Endothelial cell of umbilical vein (primary cell): ENCODE measurements around the gene SHISA6. TPM values are rescaled to one million over a fixed set of nuclear protein-coding genes. Genes with fewer than 3 reads are reported as not detected.

Experiments
- BruUV-seq: library from RNA; stranded (reverse); fragments of 400-500 nt; replicated peaks from 2 replicates; lab custom pipeline; 2021; lab: Mats Ljungman, UMichigan
- CTCF ChIA-PET: fragments of 300-600, 350-600 bp; sonication (Branson Sonifier 250); formaldehyde crosslinking; loops from one replicate; lab custom pipeline; 2021; ENCODE audit warnings: antibody characterized with exemption, inconsistent platforms; lab: Charles Lee
- POLR2A ChIA-PET: fragments of 300-600, 350-600 bp; sonication (Branson Sonifier 250); formaldehyde crosslinking; loops from one replicate; lab custom pipeline; 2021; ENCODE audit warnings: antibody characterized with exemption, inconsistent platforms; lab: Charles Lee
- DNase-seq: peaks from one replicate; pipeline ENCODE4 v3.0.0-alpha.2; 2011; ENCODE audit warnings: low read depth, low spot score
- FAIRE-seq: peaks from 2 replicates; lab custom pipeline; 2011; peaks lifted over from hg19 to GRCh38; lab: Jason Lieb, UNC
- H2AFZ ChIP-seq: 2 replicates; pipeline ENCODE4 v1.6.0; 2012; ENCODE audit warnings: low read depth, low read length, control low read depth, inconsistent platforms
- H3K27ac ChIP-seq: 2 replicates; pipeline ENCODE4 v1.5.1; 2011; ENCODE audit warnings: low read depth, mild to moderate bottlenecking, control low read depth, low read length, moderate library complexity; ENCODE audit not compliant: insufficient read depth
- H3K27me3 ChIP-seq, 2 experiments: 2 replicates each; pipeline versions ENCODE4 v1.6.0 to v1.6.1; 2011; ENCODE audit warnings: low read length in 2 of 2, mixed read lengths in 1 of 2; ENCODE audit not compliant: control insufficient read depth in 2 of 2, insufficient read depth in 2 of 2
- H3K36me3 ChIP-seq, 2 experiments: 2 replicates in 1 of 2; 3 replicates in 1 of 2; pipeline ENCODE4 v1.5.1; 2011; ENCODE audit warnings: low read length in 2 of 2, mild to moderate bottlenecking in 1 of 2, moderate library complexity in 1 of 2; ENCODE audit not compliant: control insufficient read depth in 2 of 2, insufficient read depth in 2 of 2; ENCODE audit errors: extremely low read depth in 1 of 2
- H3K4me1 ChIP-seq: 3 replicates; pipeline ENCODE4 v1.5.1; 2011; ENCODE audit warnings: mild to moderate bottlenecking, low read length; ENCODE audit not compliant: control insufficient read depth, insufficient read depth; ENCODE audit errors: extremely low read depth
- H3K4me2 ChIP-seq: 2 replicates; pipeline ENCODE4 v1.6.1; 2011; ENCODE audit warnings: low read length, control low read depth, mixed read lengths; ENCODE audit not compliant: insufficient read depth
- H3K4me3 ChIP-seq, 3 experiments: fragments of 200-600 bp in 1 of 3; sonication (generic), shearing (Covaris generic) in 1 of 3; replicated peaks in 1 of 3; 2 replicates each; pipeline ENCODE4 v1.5.1; 2011 to 2016; ENCODE audit warnings: control low read depth in 3 of 3, low read length in 3 of 3, mild to moderate bottlenecking in 2 of 3, inconsistent platforms in 1 of 3, low read depth in 1 of 3, moderate library complexity in 1 of 3; ENCODE audit not compliant: insufficient read depth in 1 of 3
- H3K79me2 ChIP-seq: 2 replicates; pipeline ENCODE4 v1.6.0; 2012; ENCODE audit warnings: low read length, inconsistent platforms; ENCODE audit not compliant: control insufficient read depth, insufficient read depth
- H3K9ac ChIP-seq: replicated peaks from 2 replicates; pipeline ENCODE3; 2011; ENCODE audit warnings: low read length, control low read depth; ENCODE audit not compliant: insufficient read depth; ENCODE audit errors: extremely low read depth
- H3K9me1 ChIP-seq: replicated peaks from 3 replicates; pipeline ENCODE4 v1.6.0; 2011; ENCODE audit warnings: mild to moderate bottlenecking, low read length; ENCODE audit not compliant: control insufficient read depth, insufficient read depth; ENCODE audit errors: extremely low read depth
- H3K9me3 ChIP-seq: replicated peaks from 2 replicates; pipeline ENCODE4 v1.5.1; 2012; ENCODE audit warnings: low read length, inconsistent platforms; ENCODE audit not compliant: control insufficient read depth, insufficient read depth
- H4K20me1 ChIP-seq: replicated peaks from 2 replicates; pipeline ENCODE3; 2011; ENCODE audit warnings: mild to moderate bottlenecking, low read length; ENCODE audit not compliant: control insufficient read depth, insufficient read depth; ENCODE audit errors: extremely low read depth
- EZH2 ChIP-seq: IDR thresholded peaks from 2 replicates; pipeline ENCODE4 v1.6.1; 2012; ENCODE audit warnings: borderline replicate concordance, low read depth, mild to moderate bottlenecking, moderate library complexity, low read length, inconsistent platforms; ENCODE audit not compliant: severe bottlenecking
- FOS ChIP-seq: IDR thresholded peaks from 2 replicates; pipeline ENCODE4 v1.6.1; 2011; ENCODE audit warnings: mild to moderate bottlenecking, low read length, moderate library complexity, borderline replicate concordance; ENCODE audit not compliant: insufficient read depth
- GATA2 ChIP-seq: IDR thresholded peaks from 2 replicates; pipeline ENCODE4 v1.7.0; 2011; ENCODE audit warnings: low read depth, mild to moderate bottlenecking, moderate library complexity, mixed read lengths, low read length; ENCODE audit not compliant: insufficient read length, insufficient read depth
- JUN ChIP-seq: IDR thresholded peaks from 2 replicates; pipeline ENCODE4 v1.6.1; 2011; ENCODE audit warnings: borderline replicate concordance, low read depth; ENCODE audit not compliant: insufficient read length, insufficient read depth
- MAX ChIP-seq: IDR thresholded peaks from 2 replicates; pipeline ENCODE4 v1.6.1; 2011; ENCODE audit not compliant: insufficient read depth, insufficient read length
- MYC ChIP-seq: IDR thresholded peaks from one replicate; pipeline ENCODE4 v1.6.1; 2011; ENCODE audit warnings: mild to moderate bottlenecking, low read depth, low read length
- POLR2A ChIP-seq: IDR thresholded peaks from 2 replicates; pipeline ENCODE4 v1.6.1; 2012; ENCODE audit warnings: low read depth, mild to moderate bottlenecking, control low read depth, low read length
- POLR2AphosphoS5 ChIP-seq: IDR thresholded peaks from 2 replicates; pipeline ENCODE4 v1.6.1; 2012; ENCODE audit warnings: low read depth, mild to moderate bottlenecking, control low read depth, low read length, moderate library complexity; ENCODE audit not compliant: insufficient read depth
- dilution Hi-C: fragments of 300-500 bp; cut with MboI; formaldehyde crosslinking; loops from one replicate; pipeline ENCODE4 v1.15.0; 2019; ENCODE audit warnings: low sequenced_read_pairs; ENCODE audit not compliant: extremely low pct_ligation_motif_present
- intact Hi-C: fragments of 100-400 bp; cut with micrococcal nuclease; formaldehyde crosslinking; loops from one replicate; pipeline ENCODE4 v1.10.0; 2022
- polyA plus RNA-seq, 4 experiments: library from polyadenylated mRNA; depleted of rRNA in 3 of 4; stranded (reverse) in 3 of 4; unstranded in 1 of 4; fragments of >200 nt; gene quantifications; 2 replicates each; pipeline versions ENCODE4 v1.2.1 to v1.2.3, GENCODE V29; 2011 to 2012; ENCODE audit warnings: missing spikeins in 1 of 4
- total RNA-seq: library from RNA; stranded (reverse); gene quantifications from 2 replicates; pipeline ENCODE4 v1.2.3, GENCODE V29; 2021

Gene SHISA6
- total and polyA plus RNA-seq, 2 donors (not counting 3 experiments of a cell fraction or from before 2014, with no cell fraction given), result not detected

- TF ChIP-seq JUN (no peak), MYC (no peak), FOS (no peak)
- intact Hi-C loops (no loop called here), dilution Hi-C loops (no loop called here)
- Histone ChIP-seq H3K79me2 (no peaks in the 10 kb centered on the region), H3K4me1 (no peaks in the 10 kb centered on the region), H4K20me1 (no peaks in the 10 kb centered on the region), H3K36me3 (no peaks in the 10 kb centered on the region), H3K4me3 (no peak overlapping the region), H3K4me2 (no peak overlapping the region), H3K9ac (no peak overlapping the region), H3K27me3 (no peaks in the 10 kb centered on the region), H2AFZ (no peak overlapping the region), H3K9me3 (no peaks in the 10 kb centered on the region), H3K9me1 (no peaks in the 10 kb centered on the region), H3K27ac (no peak overlapping the region)
- FAIRE-seq (no peak), DNase-seq (no peak)
- BruUV-seq, result no TSS peak
- ChIA-PET CTCF (no interaction called here), POLR2A (no interaction called here)
Observed at GRCh38 chr17:11282586-11282985, 41.6 kb downstream of the SHISA6 start.

- H4K20me1 ChIP-seq, result no peaks in the 10 kb centered on the region
- no peaks in the 10 kb centered on the region for H3K4me1 ChIP-seq
- H3K79me2 ChIP-seq, result no peaks in the 10 kb centered on the region
- BruUV-seq, result no TSS peak
- no peaks in the 10 kb centered on the region for H3K9me1 ChIP-seq
- no peaks in the 10 kb centered on the region for H3K36me3 ChIP-seq
- H3K27me3 ChIP-seq, result no peaks in the 10 kb centered on the region
- H3K9me3 ChIP-seq, result no peaks in the 10 kb centered on the region
- DNase-seq (no peak), FAIRE-seq (no peak)
- intact Hi-C loops (no loop called here), dilution Hi-C loops (no loop called here)
- no peak overlapping the region for H3K9ac ChIP-seq
- ChIA-PET CTCF (no interaction called here), POLR2A (no interaction called here)
- no peak overlapping the region for H3K4me3 ChIP-seq
- no peak overlapping the region for H3K27ac ChIP-seq
- H2AFZ ChIP-seq, result no peak overlapping the region
- TF ChIP-seq FOS, result no peak
- TF ChIP-seq POLR2A, result no peak
- TF ChIP-seq JUN, result no peak
- no peak for TF ChIP-seq EZH2
- no peak for TF ChIP-seq POLR2AphosphoS5
- TF ChIP-seq MAX, result no peak
- no peak for TF ChIP-seq GATA2
- H3K4me2 ChIP-seq, result no peak overlapping the region
Observed at GRCh38 chr17:11284811-11285210, 43.8 kb downstream of the SHISA6 start.
